Thyroid gland (tissue), 4 donors: ENCODE results near the gene PATJ.

Experiments used
- POLR2A ChIP-seq, 2 donors: fragments of 450-650 bp; IDR thresholded peaks; one replicate each; pipeline ENCODE4 v1.6.1; 2017; ENCODE audit warnings: antibody characterized with exemption in 2 of 2, mild to moderate bottlenecking in 2 of 2, moderate library complexity in 1 of 2
- TF ChIP-seq, protein P1 (sequence below), 6 experiments: fragments of 200-600 bp in 3 of 6; fragments of 450-650 bp in 3 of 6; sonication (generic) in 3 of 6; IDR thresholded peaks; one replicate each; pipeline ENCODE4 v1.5.1; 2016 to 2019; ENCODE audit warnings: antibody characterized with exemption in 6 of 6, mild to moderate bottlenecking in 2 of 6, inconsistent platforms in 1 of 6, moderate library complexity in 1 of 6

DNA sequence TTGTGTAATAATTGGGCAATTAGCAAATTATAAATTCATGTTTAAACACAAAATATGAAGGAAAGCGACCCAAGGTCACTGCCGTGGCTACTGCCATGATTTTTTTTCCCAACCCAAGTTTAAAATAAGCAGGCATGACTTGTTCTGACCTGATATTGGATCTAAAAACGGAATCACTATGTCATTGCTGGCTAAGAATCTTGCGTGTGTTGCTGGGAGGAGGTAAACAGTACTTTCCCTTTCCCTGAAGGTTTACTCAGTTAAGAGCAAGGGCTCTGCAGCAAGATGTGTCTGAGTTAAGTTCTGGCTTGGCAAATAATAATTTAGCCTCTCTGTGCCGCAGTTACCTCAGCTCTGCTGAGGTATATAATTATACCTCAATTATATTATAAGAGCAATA is 326.7 kb downstream of the PATJ start:
- TF ChIP-seq, protein P1, sequence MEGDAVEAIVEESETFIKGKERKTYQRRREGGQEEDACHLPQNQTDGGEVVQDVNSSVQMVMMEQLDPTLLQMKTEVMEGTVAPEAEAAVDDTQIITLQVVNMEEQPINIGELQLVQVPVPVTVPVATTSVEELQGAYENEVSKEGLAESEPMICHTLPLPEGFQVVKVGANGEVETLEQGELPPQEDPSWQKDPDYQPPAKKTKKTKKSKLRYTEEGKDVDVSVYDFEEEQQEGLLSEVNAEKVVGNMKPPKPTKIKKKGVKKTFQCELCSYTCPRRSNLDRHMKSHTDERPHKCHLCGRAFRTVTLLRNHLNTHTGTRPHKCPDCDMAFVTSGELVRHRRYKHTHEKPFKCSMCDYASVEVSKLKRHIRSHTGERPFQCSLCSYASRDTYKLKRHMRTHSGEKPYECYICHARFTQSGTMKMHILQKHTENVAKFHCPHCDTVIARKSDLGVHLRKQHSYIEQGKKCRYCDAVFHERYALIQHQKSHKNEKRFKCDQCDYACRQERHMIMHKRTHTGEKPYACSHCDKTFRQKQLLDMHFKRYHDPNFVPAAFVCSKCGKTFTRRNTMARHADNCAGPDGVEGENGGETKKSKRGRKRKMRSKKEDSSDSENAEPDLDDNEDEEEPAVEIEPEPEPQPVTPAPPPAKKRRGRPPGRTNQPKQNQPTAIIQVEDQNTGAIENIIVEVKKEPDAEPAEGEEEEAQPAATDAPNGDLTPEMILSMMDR (IDR thresholded peaks at IDR 0.05) = no peak
- no peak for TF ChIP-seq POLR2A (IDR thresholded peaks at IDR 0.05)
